GM12878 (cell line): ENCODE measurements around the gene C16orf92. TPM values are rescaled to one million over a fixed set of nuclear protein-coding genes. Genes with fewer than 3 reads are reported as not detected.
A peak's percentile ranks its signal among the peaks of the same experiment; 100 is the strongest.

Experiments used
- ATF7 ChIP-seq: fragments of 450-650 bp; IDR thresholded peaks from 2 replicates; pipeline ENCODE4 v1.6.1; 2016; ENCODE audit warnings: low read depth, mild to moderate bottlenecking
- BACH1 ChIP-seq: fragments of 450-650 bp; IDR thresholded peaks from 2 replicates; pipeline ENCODE4 v1.6.1; 2017; ENCODE audit warnings: mild to moderate bottlenecking, borderline replicate concordance
- BRCA1 ChIP-seq: IDR thresholded peaks from 2 replicates; pipeline ENCODE4 v1.6.1; 2011; ENCODE audit warnings: low read depth, low read length, improper control_type of control experiment
- CBFB ChIP-seq: IDR thresholded peaks from 2 replicates; pipeline ENCODE4 v1.6.1; 2016; ENCODE audit warnings: antibody characterized with exemption, low read depth
- CHD2 ChIP-seq: IDR thresholded peaks from 2 replicates; pipeline ENCODE4 v1.6.1; 2011; ENCODE audit warnings: low read depth, low read length, improper control_type of control experiment, borderline replicate concordance
- EED ChIP-seq: sonication (generic); IDR thresholded peaks from 2 replicates; pipeline ENCODE4 v1.6.1; 2016; ENCODE audit warnings: antibody characterized with exemption, low read depth
- FOXK2 ChIP-seq: fragments of 450-650 bp; IDR thresholded peaks from 2 replicates; pipeline ENCODE4 v1.6.1; 2017; ENCODE audit warnings: mild to moderate bottlenecking, moderate library complexity
- GATAD2B ChIP-seq: fragments of 450-650 bp; conservative IDR thresholded peaks from 2 replicates; pipeline ENCODE4 v1.6.1; 2017; ENCODE audit warnings: low read depth, mild to moderate bottlenecking, moderate library complexity
- HCFC1 ChIP-seq: fragments of 150-350 bp; IDR thresholded peaks from 2 replicates; pipeline ENCODE4 v1.6.1; 2014; ENCODE audit warnings: low read length
- KAT2A ChIP-seq: conservative IDR thresholded peaks from 2 replicates; pipeline ENCODE4 v1.6.1; 2011; ENCODE audit warnings: low read depth, low read length; ENCODE audit not compliant: control insufficient read depth
- KLF5 ChIP-seq: fragments of 450-650 bp; IDR thresholded peaks from 2 replicates; pipeline ENCODE4 v1.6.1; 2014; ENCODE audit warnings: mild to moderate bottlenecking; ENCODE audit not compliant: partially characterized antibody
- MXI1 ChIP-seq: fragments of 150-350 bp; IDR thresholded peaks from 2 replicates; pipeline ENCODE4 v1.6.1; 2011; ENCODE audit warnings: low read depth, mild to moderate bottlenecking, inconsistent platforms, low read length, improper control_type of control experiment
- NR2F1 ChIP-seq: fragments of 450-650 bp; conservative IDR thresholded peaks from 2 replicates; pipeline ENCODE4 v1.6.1; 2017; ENCODE audit warnings: mild to moderate bottlenecking
- POLR2A ChIP-seq: IDR thresholded peaks from 2 replicates; pipeline ENCODE4 v1.6.1; 2011; ENCODE audit warnings: low read depth, mild to moderate bottlenecking, low read length
- RB1 ChIP-seq: fragments of 450-650 bp; formaldehyde crosslinking; IDR thresholded peaks from 2 replicates; pipeline ENCODE4 v1.6.1; 2017; ENCODE audit warnings: mild to moderate bottlenecking, borderline replicate concordance
- RUNX3 ChIP-seq: IDR thresholded peaks from 2 replicates; pipeline ENCODE4 v1.6.1; 2012; ENCODE audit warnings: low read length, inconsistent platforms
- SRF ChIP-seq, 2 experiments: IDR thresholded peaks; 2 replicates each; pipeline ENCODE4 v1.6.1; 2011; ENCODE audit warnings: low read depth in 2 of 2, low read length in 2 of 2, mild to moderate bottlenecking in 1 of 2, moderate library complexity in 1 of 2
- TAF1 ChIP-seq: IDR thresholded peaks from 2 replicates; pipeline ENCODE4 v1.6.1; 2011; ENCODE audit warnings: mild to moderate bottlenecking, low read depth, low read length, borderline replicate concordance
- WRNIP1 ChIP-seq: IDR thresholded peaks from 2 replicates; pipeline ENCODE4 v1.6.1; 2011; ENCODE audit warnings: low read depth, low read length, improper control_type of control experiment, borderline replicate concordance
- YY1 ChIP-seq: IDR thresholded peaks from 2 replicates; pipeline ENCODE4 v1.6.1; 2011; ENCODE audit warnings: low read depth, mild to moderate bottlenecking, low read length
- ZNF207 ChIP-seq: fragments of 450-650 bp; IDR thresholded peaks from 2 replicates; pipeline ENCODE4 v1.6.1; 2014; ENCODE audit warnings: antibody characterized with exemption, mild to moderate bottlenecking, borderline replicate concordance
- polyA plus RNA-seq, 11 experiments: library from polyadenylated mRNA; depleted of rRNA in 4 of 11; unstranded in 6 of 11; stranded (reverse) in 5 of 11; fragments of >200 nt; fragmentation: Nextera tagmentation in 4 of 11; fragmentation: Illumina TruSeq in 1 of 11; extraction: Ambion mirVana in 4 of 11; extraction: Trizol in 1 of 11; gene quantifications; 1 replicate in 1 of 11; 2 replicates in 10 of 11; pipeline versions ENCODE4 v1.2.1 to v1.2.3, GENCODE V29; 2011 to 2016; ENCODE audit warnings: inconsistent platforms in 2 of 11, missing spikeins in 2 of 11, low read depth in 1 of 11
- total RNA-seq, 4 experiments: library from RNA; depleted of rRNA in 3 of 4; stranded (reverse); fragments of >200 nt in 3 of 4; fragmentation: Illumina TruSeq in 1 of 4; extraction: Trizol in 1 of 4; gene quantifications; 2 replicates each; pipeline versions ENCODE4 v1.2.1 to v1.2.3, GENCODE V29; 2013 to 2021
- TF ChIP-seq, protein P1 (sequence below): IDR thresholded peaks from 2 replicates; pipeline ENCODE4 v1.6.1; 2012; ENCODE audit warnings: low read depth, low read length, improper control_type of control experiment
- TF ChIP-seq, protein P2 (sequence below): IDR thresholded peaks from 2 replicates; pipeline ENCODE4 v1.6.1; 2012; ENCODE audit warnings: low read depth, low read length, improper control_type of control experiment
- TF ChIP-seq, protein P3 (sequence below): fragments of 450-650 bp; IDR thresholded peaks from 2 replicates; pipeline ENCODE4 v1.6.1; 2017; ENCODE audit warnings: low read depth, mild to moderate bottlenecking, moderate library complexity
- TF ChIP-seq, protein P4 (sequence below): IDR thresholded peaks from 2 replicates; pipeline ENCODE4 v1.6.1; 2012; ENCODE audit warnings: low read depth, low read length, improper control_type of control experiment
- TF ChIP-seq, protein P5 (sequence below): fragments of 450-650 bp; IDR thresholded peaks from 2 replicates; pipeline ENCODE4 v1.6.1; 2016; ENCODE audit warnings: mild to moderate bottlenecking

C16orf92 gene
- total and polyA plus RNA-seq, 10 of the 15 experiments (the other 5 are each of a cell fraction or from before 2014, with no cell fraction given) = not detected

DNA sequence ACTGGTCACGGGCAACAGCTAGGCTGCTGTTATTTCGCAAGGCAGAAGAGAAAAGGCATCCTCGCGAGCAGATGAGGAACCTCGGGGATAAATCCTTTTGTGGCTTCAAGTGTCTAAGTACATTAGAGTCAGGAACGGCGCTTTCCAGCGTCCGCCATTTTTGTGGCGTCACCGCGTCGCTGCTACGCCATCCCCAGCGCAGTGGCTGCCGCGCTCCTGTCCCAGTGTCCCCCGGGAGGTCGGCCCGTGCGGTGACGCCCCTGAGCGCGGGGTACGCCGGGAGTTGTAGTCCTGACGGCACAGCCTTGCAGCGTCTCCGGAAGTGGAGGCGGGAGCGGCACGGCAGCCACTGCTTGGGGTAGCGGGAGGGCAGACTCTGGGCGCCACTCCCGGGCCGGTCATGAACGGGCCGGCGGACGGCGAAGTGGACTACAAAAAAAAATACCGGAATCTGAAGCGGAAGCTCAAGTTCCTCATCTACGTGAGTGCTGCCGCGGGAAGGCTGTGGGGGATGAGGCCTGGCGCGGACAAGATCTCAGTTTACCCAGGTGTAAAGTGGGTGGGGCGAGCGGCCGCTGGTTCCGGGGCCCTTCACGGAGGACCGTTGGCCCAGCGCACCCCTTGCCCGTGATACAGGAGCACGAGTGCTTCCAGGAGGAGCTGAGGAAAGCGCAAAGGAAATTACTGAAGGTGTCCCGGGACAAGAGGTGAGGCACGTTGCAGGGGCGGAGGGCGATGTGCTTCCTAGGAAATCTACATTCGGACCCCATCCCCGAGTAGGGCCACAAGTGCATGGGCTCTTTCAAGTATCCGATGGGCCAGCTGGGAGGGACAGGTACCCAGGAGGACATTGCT, 26.9 kb upstream of the C16orf92 start, which contains the start of gene INO80E (continued):
- TF ChIP-seq YY1 (peak; percentile 97), RB1 (0 out of 2 replicates have a peak, but pooled peaks have one; percentile 42), ZNF207 (peak; percentile 18; the same call in 1 of the 2 replicates), MXI1 (peak; percentile 76; the same call in 1 of the 2 replicates), SRF (IDR thresholded peaks at IDR 0.05; ENCODE audit: low read depth in 2 of 2, low read length in 2 of 2) (no peak), RUNX3 (peak; percentile 65; the same call in 1 of the 2 replicates), CHD2 (peak; percentile 69), BACH1 (peak; percentile 25; the same call in 1 of the 2 replicates), FOXK2 (peak; percentile 44; the same call in 1 of the 2 replicates), ATF7 (peak; percentile 79), POLR2A (peak; percentile 86), WRNIP1 (no peak), EED (no peak), HCFC1 (peak; percentile 91), NR2F1 (0 out of 2 replicates have a peak, but pooled peaks have one; percentile 2), TAF1 (peak; percentile 83; the same call in 1 of the 2 replicates), CBFB (peak; percentile 60; the same call in 1 of the 2 replicates), BRCA1 (peak; percentile 27; the same call in 1 of the 2 replicates), KLF5 (peak; percentile 43), KAT2A (no peak), GATAD2B (peak; percentile 52; the same call in 1 of the 2 replicates)
- TF ChIP-seq, protein P1, sequence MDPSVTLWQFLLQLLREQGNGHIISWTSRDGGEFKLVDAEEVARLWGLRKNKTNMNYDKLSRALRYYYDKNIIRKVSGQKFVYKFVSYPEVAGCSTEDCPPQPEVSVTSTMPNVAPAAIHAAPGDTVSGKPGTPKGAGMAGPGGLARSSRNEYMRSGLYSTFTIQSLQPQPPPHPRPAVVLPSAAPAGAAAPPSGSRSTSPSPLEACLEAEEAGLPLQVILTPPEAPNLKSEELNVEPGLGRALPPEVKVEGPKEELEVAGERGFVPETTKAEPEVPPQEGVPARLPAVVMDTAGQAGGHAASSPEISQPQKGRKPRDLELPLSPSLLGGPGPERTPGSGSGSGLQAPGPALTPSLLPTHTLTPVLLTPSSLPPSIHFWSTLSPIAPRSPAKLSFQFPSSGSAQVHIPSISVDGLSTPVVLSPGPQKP = peak; percentile 90
- TF ChIP-seq, protein P2, sequence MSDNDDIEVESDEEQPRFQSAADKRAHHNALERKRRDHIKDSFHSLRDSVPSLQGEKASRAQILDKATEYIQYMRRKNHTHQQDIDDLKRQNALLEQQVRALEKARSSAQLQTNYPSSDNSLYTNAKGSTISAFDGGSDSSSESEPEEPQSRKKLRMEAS = peak; percentile 55; the same call in 1 of the 2 replicates
- TF ChIP-seq, protein P3, sequence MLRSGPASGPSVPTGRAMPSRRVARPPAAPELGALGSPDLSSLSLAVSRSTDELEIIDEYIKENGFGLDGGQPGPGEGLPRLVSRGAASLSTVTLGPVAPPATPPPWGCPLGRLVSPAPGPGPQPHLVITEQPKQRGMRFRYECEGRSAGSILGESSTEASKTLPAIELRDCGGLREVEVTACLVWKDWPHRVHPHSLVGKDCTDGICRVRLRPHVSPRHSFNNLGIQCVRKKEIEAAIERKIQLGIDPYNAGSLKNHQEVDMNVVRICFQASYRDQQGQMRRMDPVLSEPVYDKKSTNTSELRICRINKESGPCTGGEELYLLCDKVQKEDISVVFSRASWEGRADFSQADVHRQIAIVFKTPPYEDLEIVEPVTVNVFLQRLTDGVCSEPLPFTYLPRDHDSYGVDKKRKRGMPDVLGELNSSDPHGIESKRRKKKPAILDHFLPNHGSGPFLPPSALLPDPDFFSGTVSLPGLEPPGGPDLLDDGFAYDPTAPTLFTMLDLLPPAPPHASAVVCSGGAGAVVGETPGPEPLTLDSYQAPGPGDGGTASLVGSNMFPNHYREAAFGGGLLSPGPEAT = peak; percentile 10
- TF ChIP-seq, protein P4, sequence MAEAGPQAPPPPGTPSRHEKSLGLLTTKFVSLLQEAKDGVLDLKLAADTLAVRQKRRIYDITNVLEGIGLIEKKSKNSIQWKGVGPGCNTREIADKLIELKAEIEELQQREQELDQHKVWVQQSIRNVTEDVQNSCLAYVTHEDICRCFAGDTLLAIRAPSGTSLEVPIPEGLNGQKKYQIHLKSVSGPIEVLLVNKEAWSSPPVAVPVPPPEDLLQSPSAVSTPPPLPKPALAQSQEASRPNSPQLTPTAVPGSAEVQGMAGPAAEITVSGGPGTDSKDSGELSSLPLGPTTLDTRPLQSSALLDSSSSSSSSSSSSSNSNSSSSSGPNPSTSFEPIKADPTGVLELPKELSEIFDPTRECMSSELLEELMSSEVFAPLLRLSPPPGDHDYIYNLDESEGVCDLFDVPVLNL = peak; percentile 47; the same call in 1 of the 2 replicates
- TF ChIP-seq, protein P5, sequence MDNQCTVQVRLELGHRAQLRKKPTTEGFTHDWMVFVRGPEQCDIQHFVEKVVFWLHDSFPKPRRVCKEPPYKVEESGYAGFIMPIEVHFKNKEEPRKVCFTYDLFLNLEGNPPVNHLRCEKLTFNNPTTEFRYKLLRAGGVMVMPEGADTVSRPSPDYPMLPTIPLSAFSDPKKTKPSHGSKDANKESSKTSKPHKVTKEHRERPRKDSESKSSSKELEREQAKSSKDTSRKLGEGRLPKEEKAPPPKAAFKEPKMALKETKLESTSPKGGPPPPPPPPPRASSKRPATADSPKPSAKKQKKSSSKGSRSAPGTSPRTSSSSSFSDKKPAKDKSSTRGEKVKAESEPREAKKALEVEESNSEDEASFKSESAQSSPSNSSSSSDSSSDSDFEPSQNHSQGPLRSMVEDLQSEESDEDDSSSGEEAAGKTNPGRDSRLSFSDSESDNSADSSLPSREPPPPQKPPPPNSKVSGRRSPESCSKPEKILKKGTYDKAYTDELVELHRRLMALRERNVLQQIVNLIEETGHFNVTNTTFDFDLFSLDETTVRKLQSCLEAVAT = peak; percentile 92
